OCI-LY1 (cell line): ENCODE measurements around the gene CRY2.
A peak's percentile ranks its signal among the peaks of the same experiment; 100 is the strongest.
"Not testable (repeated sequence)": the region's sequence is repeated elsewhere in the genome, so short reads cannot be mapped to it uniquely, and the experiment has no call there.

ENCODE experiments used
- H2AFZ ChIP-seq: fragments of 200-600 bp; sonication (generic), shearing (Covaris generic); 2 replicates; pipeline ENCODE4 v1.6.0; 2014; ENCODE audit warnings: antibody characterized with exemption, mild to moderate bottlenecking, low read length
- H3F3A ChIP-seq: fragments of 200-600 bp; sonication (generic), shearing (Covaris generic); 2 replicates; pipeline ENCODE4 v1.6.0; 2014; ENCODE audit warnings: mild to moderate bottlenecking, antibody characterized with exemption, low read length, moderate library complexity; ENCODE audit not compliant: insufficient read depth
- H3K27ac ChIP-seq: fragments of 200-600 bp; sonication (generic); 2 replicates; pipeline ENCODE4 v1.5.1; 2014; ENCODE audit warnings: low read length, mixed run types, mild to moderate bottlenecking, low read depth; ENCODE audit not compliant: poor library complexity, severe bottlenecking
- H3K27me3 ChIP-seq: fragments of 200-600 bp; sonication (generic); 2 replicates; pipeline ENCODE4 v1.6.0; 2014; ENCODE audit warnings: antibody characterized with exemption, mild to moderate bottlenecking, low read length, moderate library complexity; ENCODE audit not compliant: insufficient read depth
- H3K36me3 ChIP-seq: fragments of 200-600 bp; sonication (generic); 2 replicates; pipeline ENCODE4 v1.6.1; 2014; ENCODE audit warnings: mild to moderate bottlenecking, antibody characterized with exemption, low read length, moderate library complexity, mixed read lengths; ENCODE audit not compliant: insufficient read depth
- H3K4me1 ChIP-seq: fragments of 200-600 bp; sonication (generic); 2 replicates; pipeline ENCODE4 v1.5.1; 2014; ENCODE audit warnings: mild to moderate bottlenecking, low read length, moderate library complexity; ENCODE audit not compliant: insufficient read depth, severe bottlenecking
- H3K4me2 ChIP-seq: fragments of 200-600 bp; sonication (generic), shearing (Covaris generic); 2 replicates; pipeline ENCODE4 v1.6.1; 2014; ENCODE audit warnings: low read length
- H3K4me3 ChIP-seq: fragments of 200-600 bp; sonication (generic); 2 replicates; pipeline ENCODE4 v1.5.1; 2014; ENCODE audit warnings: low read length, low read depth, mild to moderate bottlenecking, mixed read lengths; ENCODE audit not compliant: poor library complexity, severe bottlenecking
- H3K79me2 ChIP-seq: fragments of 200-600 bp; shearing (Covaris generic); 2 replicates; pipeline ENCODE4 v1.6.1; 2016; ENCODE audit warnings: mixed run types, low read length, mixed read lengths; ENCODE audit not compliant: insufficient read depth
- H3K9ac ChIP-seq: fragments of 200-600 bp; sonication (generic), shearing (Covaris generic); 2 replicates; pipeline ENCODE4 v1.6.1; 2014; ENCODE audit warnings: mild to moderate bottlenecking, low read length, mixed read lengths
- H3K9me2 ChIP-seq: fragments of 200-600 bp; sonication (generic), shearing (Covaris generic); 2 replicates; pipeline ENCODE4 v1.6.1; 2014; ENCODE audit warnings: low read depth, mild to moderate bottlenecking, low read length, mixed read lengths
- H3K9me3 ChIP-seq: fragments of 200-600 bp; shearing (Covaris generic); 2 replicates; pipeline ENCODE4 v1.6.1; 2014; ENCODE audit warnings: low read length, mixed read lengths
- H4K20me1 ChIP-seq: fragments of 200-600 bp; sonication (generic), shearing (Covaris generic); 2 replicates; pipeline ENCODE4 v1.6.0; 2016; ENCODE audit warnings: mild to moderate bottlenecking, low read length; ENCODE audit not compliant: insufficient read depth
- CTCF ChIP-seq: fragments of 200-600 bp; sonication (generic), shearing (Covaris generic); IDR thresholded peaks from 2 replicates; pipeline ENCODE4 v1.5.1; 2017; ENCODE audit warnings: mild to moderate bottlenecking, antibody characterized with exemption, low read length, moderate library complexity, mixed read lengths
- EZH2 ChIP-seq: fragments of 200-600 bp; sonication (generic), shearing (Covaris generic); IDR thresholded peaks from 2 replicates; pipeline ENCODE4 v1.8.0; 2017; ENCODE audit warnings: borderline replicate concordance, mixed run types, mild to moderate bottlenecking, antibody characterized with exemption, low read length, moderate library complexity, mixed read lengths

The CRY2 gene

GRCh38 chr11:45834298-45834756, 12.9 kb upstream of the CRY2 start:
- Histone ChIP-seq H3K4me1 (no peaks in the 10 kb centered on the region), H3K9me2 (no peaks in the 10 kb centered on the region), H3K27me3 (no peaks in the 10 kb centered on the region), H3K4me3 (no peak overlapping the region), H2AFZ (no peak overlapping the region), H3K79me2 (no peaks in the 10 kb centered on the region), H3K36me3 (no peaks in the 10 kb centered on the region), H3K9me3 (no peaks in the 10 kb centered on the region), H4K20me1 (no peaks in the 10 kb centered on the region), H3K9ac (no peak overlapping the region), H3F3A (no peaks in the 10 kb centered on the region), H3K4me2 (no peak overlapping the region), H3K27ac (no peak overlapping the region)
- TF ChIP-seq CTCF (no peak), EZH2 (no peak)

- H3K9me3 ChIP-seq = no peaks in the 10 kb centered on the region
- no peak for TF ChIP-seq EZH2
- TF ChIP-seq CTCF = no peak
Measured at GRCh38 chr11:45839204-45839603, 8.1 kb upstream of the CRY2 start.

GRCh38 chr11:45840251-45840650, 7.0 kb upstream of the CRY2 start:
- not testable (repeated sequence) for H3K4me1 ChIP-seq, H3K4me3 ChIP-seq, H4K20me1 ChIP-seq, H3K4me2 ChIP-seq, H3F3A ChIP-seq, H3K9ac ChIP-seq, H2AFZ ChIP-seq, H3K27me3 ChIP-seq, H3K27ac ChIP-seq, H3K36me3 ChIP-seq, H3K9me2 ChIP-seq, H3K79me2 ChIP-seq, H3K9me3 ChIP-seq

More at GRCh38 chr11:45839204-45839603, 8.1 kb upstream of the CRY2 start:
- H3K79me2 ChIP-seq = no peaks in the 10 kb centered on the region
- H3K4me3 ChIP-seq = no peak overlapping the region
- peaks cover 9% of the 10 kb centered on the region for H3K4me1 ChIP-seq
- H3K9me2 ChIP-seq = no peaks in the 10 kb centered on the region
- no peaks in the 10 kb centered on the region for H3F3A ChIP-seq
- no peaks in the 10 kb centered on the region for H3K36me3 ChIP-seq
- no peak overlapping the region for H3K27ac ChIP-seq
- no peaks in the 10 kb centered on the region for H4K20me1 ChIP-seq
- H3K27me3 ChIP-seq = no peaks in the 10 kb centered on the region
- no peak overlapping the region for H3K4me2 ChIP-seq
- no peak overlapping the region for H2AFZ ChIP-seq
- no peak overlapping the region for H3K9ac ChIP-seq

- Histone ChIP-seq H3K9me3 (no peaks in the 10 kb centered on the region), H3K9me2 (no peaks in the 10 kb centered on the region), H3K27me3 (no peaks in the 10 kb centered on the region), H3K4me1 (peaks cover 21% of the 10 kb centered on the region), H3K9ac (peak overlapping the region; percentile 36), H3K36me3 (no peaks in the 10 kb centered on the region), H2AFZ (peak overlapping the region; percentile 91), H4K20me1 (no peaks in the 10 kb centered on the region), H3F3A (no peaks in the 10 kb centered on the region), H3K27ac (no peak overlapping the region), H3K79me2 (peaks cover 3% of the 10 kb centered on the region; the same call in 1 of the 2 replicates), H3K4me2 (peak overlapping the region; percentile 68), H3K4me3 (peak overlapping the region; percentile 46)
- no peak for TF ChIP-seq EZH2
- peak; percentile 94 for TF ChIP-seq CTCF
Measured at GRCh38 chr11:45843158-45843924, 3.9 kb upstream of the CRY2 start.
